ENCODE results near the gene PDCD4. TPM values are rescaled to one million over a fixed set of nuclear protein-coding genes. Genes with fewer than 3 reads are reported as not detected.

PDCD4 gene
- 10 to 100 TPM; 16.0 to 16.5 TPM for total RNA-seq

GRCh38 chr10:110871298-110872084, at the start of gene PDCD4:
PDCD4 (plus strand) TSS chr10:110871928; CDS start chr10:110876028, 4,100 bp downstream.

GRCh38 chr10:110918643-110919348, 47.1 kb downstream of the PDCD4 start, which contains the start of gene BBIP1:
BBIP1 (minus strand) TSS chr10:110919180; CDS start chr10:110918157, 1,023 bp downstream.

GRCh38 chr10:110919349-110919931, 47.7 kb downstream of the PDCD4 start, which contains the start of gene SHOC2:
SHOC2 (plus strand) TSS chr10:110919604; CDS start chr10:110964359, 44,755 bp downstream.

Other genes starting within 250 kb of the PDCD4 start
- gene RBM20, start 227.6 kb upstream of the PDCD4 start, total RNA-seq = under 1 TPM; 0.33 to 0.34 TPM
- gene BBIP1, start 47.3 kb downstream of the PDCD4 start, total RNA-seq = 10 to 100 TPM; 15.7 to 19.6 TPM
- 10 to 100 TPM; 25.5 to 33.6 TPM for gene SHOC2, start 47.7 kb downstream of the PDCD4 start, total RNA-seq
- under 1 TPM in 1 of 2 donors, not detected in 1; under 0.01 TPM for gene ADRA2A, start 205.1 kb downstream of the PDCD4 start, total RNA-seq